GM21723 (cell line): Measurements from ENCODE around the gene RAB20.
"Not testable (repeated sequence)": the region's sequence is repeated elsewhere in the genome, so short reads cannot be mapped to it uniquely, and the experiment has no call there.

Experiments
- ATAC-seq: cut with Tn5 transposase; IDR thresholded peaks from one replicate; pipeline ENCODE4 v1.9.1; 2021; ENCODE audit warnings: mild to moderate bottlenecking, moderate library complexity; ENCODE audit not compliant: unreplicated experiment

RAB20 gene

GRCh38 chr13:110576070-110576394 is 14.5 kb upstream of the RAB20 start:
- ATAC-seq = peak; percentile 3

- peak; percentile 92 for ATAC-seq
Observed at GRCh38 chr13:110575322-110576069, 14.0 kb upstream of the RAB20 start.

GRCh38 chr13:110574161-110574560 is 12.6 kb upstream of the RAB20 start:
- ATAC-seq = no peak

- no peak for ATAC-seq
Observed at GRCh38 chr13:110572778-110573118, 11.2 kb upstream of the RAB20 start.

- ATAC-seq = no peak
Observed at GRCh38 chr13:110571896-110572777, 10.6 kb upstream of the RAB20 start.

- ATAC-seq = no peak
Observed at GRCh38 chr13:110570886-110571285, 9.4 kb upstream of the RAB20 start.

- not testable (repeated sequence) for ATAC-seq
Observed at GRCh38 chr13:110569962-110570361, 8.4 kb upstream of the RAB20 start.

GRCh38 chr13:110568612-110569011 is 7.1 kb upstream of the RAB20 start:
- ATAC-seq = no peak

GRCh38 chr13:110566171-110566570 is 4.6 kb upstream of the RAB20 start:
- ATAC-seq = no peak

- no peak for ATAC-seq
Observed at GRCh38 chr13:110565296-110565695, 3.8 kb upstream of the RAB20 start.

GRCh38 chr13:110564472-110564985 is 3.0 kb upstream of the RAB20 start:
- no peak for ATAC-seq

- no peak for ATAC-seq
Observed at GRCh38 chr13:110563463-110563774, 1.9 kb upstream of the RAB20 start.

- ATAC-seq = no peak
Observed at GRCh38 chr13:110562696-110563462, 1.4 kb upstream of the RAB20 start.

- no peak for ATAC-seq
Observed at GRCh38 chr13:110562036-110562597, 595 bp upstream of the RAB20 start.

- ATAC-seq = no peak
Observed at GRCh38 chr13:110560601-110561343, 750 bp downstream of the RAB20 start.

GRCh38 chr13:110559986-110560385 is 1.5 kb downstream of the RAB20 start:
- ATAC-seq = no peak

GRCh38 chr13:110559429-110559943 is 2.0 kb downstream of the RAB20 start:
- ATAC-seq = no peak

- ATAC-seq = no peak
Observed at GRCh38 chr13:110557610-110558305, 3.8 kb downstream of the RAB20 start.

- no peak for ATAC-seq
Observed at GRCh38 chr13:110557082-110557481, 4.4 kb downstream of the RAB20 start.

GRCh38 chr13:110556224-110556606 is 5.3 kb downstream of the RAB20 start:
- ATAC-seq = no peak
